Neural progenitor cell (in vitro differentiated cells): Measurements from ENCODE around the gene CRMP1.

Experiments
- CTCF ChIP-seq: fragments of 200-600 bp; sonication (generic); IDR thresholded peaks from 2 replicates; pipeline ENCODE4 v1.5.1; 2017; ENCODE audit warnings: antibody characterized with exemption, mild to moderate bottlenecking
- EZH2 ChIP-seq: fragments of 200-600 bp; sonication (generic); IDR thresholded peaks from 2 replicates; pipeline ENCODE4 v1.6.1; 2017; ENCODE audit warnings: antibody characterized with exemption, mild to moderate bottlenecking, moderate library complexity
- EZH2phosphoT487 ChIP-seq: fragments of 200-600 bp; sonication (generic); IDR thresholded peaks from 2 replicates; pipeline ENCODE4 v1.6.1; 2017; ENCODE audit warnings: antibody characterized with exemption

- TF ChIP-seq CTCF = no peak
- no peak for TF ChIP-seq EZH2phosphoT487
- TF ChIP-seq EZH2 = no peak
These were observed 64.9 kb downstream of the CRMP1 start for GRCh38 chr4:5828005-5828391.
